Skeletal muscle cell (primary cell): Measurements from ENCODE around the gene SP6.

Source experiments
- DNase-seq: peaks from one replicate; pipeline ENCODE4 v3.0.0-alpha.2; 2010; ENCODE audit warnings: low read depth
- H3K4me3 ChIP-seq: 2 replicates; pipeline ENCODE4 v1.5.1; 2011; ENCODE audit warnings: low read depth, mild to moderate bottlenecking, control low read depth, low read length, moderate library complexity

The SP6 gene

DNA sequence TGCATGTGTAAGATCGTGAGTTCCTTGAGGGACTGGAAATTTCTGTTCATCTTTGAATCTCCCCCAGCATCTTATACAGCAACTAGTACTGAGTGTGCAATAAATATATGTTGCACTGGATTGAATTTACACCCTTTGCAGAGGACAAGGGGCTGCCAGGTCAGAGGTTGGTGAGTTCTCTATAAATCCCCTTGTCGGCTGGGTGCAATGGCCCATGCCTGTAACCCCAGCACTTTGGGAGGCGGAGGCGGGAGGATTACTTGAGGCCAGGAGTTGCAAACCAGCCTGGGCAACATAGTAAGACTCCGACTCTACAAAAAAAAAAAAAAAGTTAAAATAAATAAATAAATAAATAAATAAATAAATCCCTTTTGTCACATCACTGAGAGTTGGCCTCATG is 9.4 kb upstream of the SP6 start:
- no peak overlapping the region for H3K4me3 ChIP-seq
- no peak for DNase-seq

GRCh38 chr17:47857551-47858455 is 6.8 kb upstream of the SP6 start:
- DNase-seq = no peak
- no peak overlapping the region for H3K4me3 ChIP-seq

DNA sequence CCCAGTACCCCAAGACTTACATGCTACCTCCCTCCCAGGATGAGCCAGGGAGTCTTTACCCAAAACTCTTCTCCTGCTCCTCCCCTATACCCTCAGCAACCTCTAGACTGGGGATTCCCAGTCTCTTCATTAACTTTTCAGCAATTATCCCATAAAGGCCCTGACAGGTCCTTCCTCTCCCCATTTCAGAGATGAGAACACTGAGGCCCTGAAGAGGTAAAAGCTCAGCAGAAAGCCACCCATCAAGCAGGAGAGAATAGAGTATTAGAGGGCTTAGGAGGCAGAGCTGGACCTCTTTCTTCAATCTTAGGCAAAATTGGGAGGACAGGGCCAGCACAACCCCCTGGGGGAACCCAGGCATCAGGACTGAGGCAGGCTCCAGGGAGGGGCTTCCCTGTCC is 5.9 kb upstream of the SP6 start:
- DNase-seq = no peak
- no peak overlapping the region for H3K4me3 ChIP-seq

GRCh38 chr17:47855737-47856136 is 4.8 kb upstream of the SP6 start:
- no peak for DNase-seq
- H3K4me3 ChIP-seq = no peak overlapping the region

DNA sequence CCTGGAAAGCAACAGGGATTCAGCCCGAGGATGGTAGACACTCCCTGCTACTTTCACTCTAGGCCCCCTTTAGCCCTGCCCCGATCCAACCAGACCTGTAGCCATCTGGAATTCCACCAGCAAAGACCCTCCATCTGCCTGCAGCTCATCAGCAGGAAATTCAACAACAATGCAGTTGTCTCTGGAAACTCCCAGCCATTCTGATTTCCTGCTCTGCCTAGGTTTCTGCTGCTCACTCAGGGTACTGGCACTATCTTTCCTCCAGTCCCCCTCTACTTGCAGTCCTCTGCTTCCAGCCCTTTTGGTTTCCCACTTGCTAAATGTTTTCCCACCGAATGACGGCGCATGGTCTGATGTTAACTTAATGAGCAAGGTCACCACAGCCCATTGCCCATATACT is 2.7 kb upstream of the SP6 start:
- DNase-seq = no peak
- H3K4me3 ChIP-seq = no peak overlapping the region

GRCh38 chr17:47852113-47852949 is 1.4 kb upstream of the SP6 start:
- DNase-seq = no peak
- no peak overlapping the region for H3K4me3 ChIP-seq

GRCh38 chr17:47851764-47852112 is 775 bp upstream of the SP6 start:
- no peak for DNase-seq
- H3K4me3 ChIP-seq = no peak overlapping the region

- no peak for DNase-seq
- peak overlapping the region; percentile 38 for H3K4me3 ChIP-seq
Measured at GRCh38 chr17:47850373-47850691, 631 bp downstream of the SP6 start.

DNA sequence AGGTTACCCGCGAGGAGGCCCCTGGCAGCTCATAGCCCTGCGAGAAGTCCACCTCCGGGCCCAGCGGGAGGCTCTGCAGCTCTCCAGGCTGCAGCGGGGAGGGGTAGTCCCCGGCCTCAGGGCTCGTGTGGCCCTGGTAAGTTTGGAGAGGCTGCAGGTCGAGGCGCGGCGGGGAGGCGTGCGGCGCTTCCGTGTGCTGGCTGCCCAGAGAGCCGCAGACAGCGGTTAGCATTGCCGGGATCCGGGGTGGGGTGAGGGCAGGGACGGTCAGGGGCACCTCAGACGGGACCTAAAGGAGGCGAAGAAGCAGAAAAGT is 2.8 kb downstream of the SP6 start:
- no peak for DNase-seq
- no peak overlapping the region for H3K4me3 ChIP-seq

DNA sequence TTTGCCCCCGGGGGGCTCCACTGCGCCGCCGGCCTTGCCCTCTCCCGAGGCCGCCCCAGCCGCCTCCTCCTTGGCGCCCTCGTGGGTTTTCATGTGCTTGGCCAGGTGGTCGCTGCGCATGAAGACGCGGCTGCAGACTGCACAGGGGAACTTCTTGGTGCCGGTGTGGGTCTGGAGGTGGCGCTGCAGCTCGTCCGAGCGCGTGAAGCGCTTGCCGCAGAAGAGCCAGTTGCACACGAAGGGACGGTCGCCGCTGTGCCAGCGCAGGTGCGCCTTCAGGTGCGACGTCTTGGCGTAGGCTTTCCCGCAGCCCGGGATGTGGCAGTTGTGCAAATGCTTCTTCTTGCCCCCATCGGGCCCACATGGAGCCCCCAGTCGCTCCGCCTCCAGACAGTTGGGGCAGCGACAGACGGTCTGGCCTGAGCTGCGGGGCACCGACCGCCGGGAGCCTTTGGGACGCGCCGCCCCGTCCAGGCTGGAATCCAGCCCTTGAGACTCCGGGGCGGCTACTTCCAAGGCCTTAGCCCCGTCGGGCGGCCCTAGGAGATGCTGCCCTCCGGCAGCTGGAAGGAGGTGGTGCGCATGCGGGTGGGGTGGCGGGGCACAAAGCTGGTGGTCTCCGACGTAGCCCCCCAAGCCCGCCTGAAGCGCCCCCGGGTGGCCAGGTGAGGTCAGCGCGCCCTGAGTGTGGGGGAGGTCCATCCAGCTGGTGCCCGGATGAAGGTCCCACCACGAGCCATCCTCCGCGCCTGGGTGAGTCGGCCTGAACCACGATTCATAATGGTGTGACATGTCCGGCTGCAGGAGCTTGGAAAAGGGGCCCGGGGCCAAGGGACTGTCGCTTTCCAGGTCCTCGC is 3.4 kb downstream of the SP6 start:
- no peak for DNase-seq
- peak overlapping the region; percentile 25 for H3K4me3 ChIP-seq

GRCh38 chr17:47846716-47847340 is 4.1 kb downstream of the SP6 start:
- peak overlapping the region; percentile 25 for H3K4me3 ChIP-seq
- no peak for DNase-seq

- no peak for DNase-seq
- no peak overlapping the region for H3K4me3 ChIP-seq
Measured at GRCh38 chr17:47845716-47846075, 5.3 kb downstream of the SP6 start.

GRCh38 chr17:47844814-47845715 is 5.9 kb downstream of the SP6 start:
- no peak overlapping the region for H3K4me3 ChIP-seq
- DNase-seq = no peak

GRCh38 chr17:47844227-47844626 is 6.7 kb downstream of the SP6 start:
- DNase-seq = no peak
- H3K4me3 ChIP-seq = no peak overlapping the region

DNA sequence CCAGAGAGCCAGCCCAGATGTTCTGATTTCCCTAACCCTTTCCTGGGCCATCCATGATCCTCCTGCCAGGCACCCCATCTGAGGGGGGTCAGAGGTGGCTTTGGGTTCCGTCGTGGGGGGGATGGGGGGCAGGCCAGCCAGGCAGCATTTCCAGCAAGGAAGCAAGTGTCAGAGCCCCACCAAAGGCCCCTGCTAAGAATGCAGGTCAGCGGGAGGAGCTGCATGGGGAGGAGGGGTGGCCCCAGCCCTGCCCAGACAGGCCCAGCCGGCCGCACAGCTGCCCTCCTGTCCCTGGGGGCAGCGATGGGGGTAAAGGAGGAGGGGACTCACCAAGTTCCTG is 7.6 kb downstream of the SP6 start:
- no peak overlapping the region for H3K4me3 ChIP-seq
- DNase-seq = no peak

DNA sequence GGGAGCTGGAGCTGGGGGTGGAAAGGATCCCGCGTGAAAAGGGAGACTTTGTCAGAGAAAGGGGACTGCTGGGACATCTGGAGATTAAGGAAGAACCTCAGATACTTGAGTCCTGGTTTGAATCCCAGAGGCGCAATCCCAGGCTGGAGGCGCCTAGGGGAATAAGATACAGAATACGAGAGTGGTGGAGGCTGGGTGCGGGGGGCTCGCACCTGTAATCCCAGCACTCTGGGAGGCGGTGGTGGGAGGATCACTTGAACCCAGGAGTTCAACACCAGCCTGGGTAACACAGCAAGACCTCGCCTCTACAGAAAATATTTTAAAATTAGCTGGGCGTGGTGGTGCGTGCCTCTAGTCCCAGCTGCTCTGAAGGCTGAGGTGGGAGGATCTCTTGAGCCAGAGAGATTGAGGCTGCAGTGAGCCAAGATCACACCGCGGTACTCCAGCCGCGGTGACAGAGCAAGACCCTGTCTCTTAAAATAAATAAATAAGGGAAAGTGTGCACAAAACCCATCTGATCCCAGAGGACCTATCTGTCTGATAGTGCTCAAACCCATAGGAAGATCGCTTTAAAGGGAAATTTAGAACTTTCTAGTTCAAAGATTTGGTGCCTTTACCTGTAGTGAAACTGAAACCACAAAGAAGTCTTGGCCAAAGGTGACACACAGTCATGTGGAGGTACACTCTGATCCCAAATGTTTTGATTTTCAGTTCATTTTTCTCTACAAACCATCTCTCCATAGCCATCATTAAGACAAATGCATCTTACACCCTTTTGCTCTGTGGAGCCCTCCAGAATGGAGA is 9.3 kb downstream of the SP6 start:
- H3K4me3 ChIP-seq = peak overlapping the region; percentile 72
- no peak for DNase-seq

- H3K4me3 ChIP-seq = peak within 1 kb of the TSS; percentile 72
- no peak for DNase-seq
Measured at GRCh38 chr17:47840742-47841487, 10.0 kb downstream of the SP6 start, which contains the start of gene SCRN2. TSS of gene SCRN2 (minus strand) at chr17:47841273. CDS start at chr17:47840843, 430 bp downstream.
